ENCODE measurements around the gene YOD1.

Gene YOD1

DNA sequence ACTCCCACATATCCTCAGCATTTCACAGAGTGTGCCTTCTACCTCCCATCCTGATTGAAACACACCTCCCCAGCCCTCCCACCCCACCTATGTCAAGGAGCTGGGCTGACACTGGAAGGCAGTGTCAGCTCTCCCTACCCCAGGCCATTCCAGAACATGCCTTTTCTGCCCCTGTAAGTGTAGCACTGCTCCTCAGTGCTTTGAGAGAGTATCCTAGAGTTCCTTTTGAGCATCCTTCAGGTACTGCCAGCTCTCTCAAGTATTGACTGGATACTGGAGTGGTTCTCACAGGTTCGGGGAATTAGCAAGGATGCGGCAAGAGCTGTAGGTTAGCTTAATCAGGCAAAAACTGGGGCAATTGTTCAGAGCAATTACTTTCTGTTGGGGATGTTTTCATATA is 40.3 kb downstream of the YOD1 start:
- TF ChIP-seq, protein P1, sequence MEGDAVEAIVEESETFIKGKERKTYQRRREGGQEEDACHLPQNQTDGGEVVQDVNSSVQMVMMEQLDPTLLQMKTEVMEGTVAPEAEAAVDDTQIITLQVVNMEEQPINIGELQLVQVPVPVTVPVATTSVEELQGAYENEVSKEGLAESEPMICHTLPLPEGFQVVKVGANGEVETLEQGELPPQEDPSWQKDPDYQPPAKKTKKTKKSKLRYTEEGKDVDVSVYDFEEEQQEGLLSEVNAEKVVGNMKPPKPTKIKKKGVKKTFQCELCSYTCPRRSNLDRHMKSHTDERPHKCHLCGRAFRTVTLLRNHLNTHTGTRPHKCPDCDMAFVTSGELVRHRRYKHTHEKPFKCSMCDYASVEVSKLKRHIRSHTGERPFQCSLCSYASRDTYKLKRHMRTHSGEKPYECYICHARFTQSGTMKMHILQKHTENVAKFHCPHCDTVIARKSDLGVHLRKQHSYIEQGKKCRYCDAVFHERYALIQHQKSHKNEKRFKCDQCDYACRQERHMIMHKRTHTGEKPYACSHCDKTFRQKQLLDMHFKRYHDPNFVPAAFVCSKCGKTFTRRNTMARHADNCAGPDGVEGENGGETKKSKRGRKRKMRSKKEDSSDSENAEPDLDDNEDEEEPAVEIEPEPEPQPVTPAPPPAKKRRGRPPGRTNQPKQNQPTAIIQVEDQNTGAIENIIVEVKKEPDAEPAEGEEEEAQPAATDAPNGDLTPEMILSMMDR (IDR thresholded peaks at IDR 0.05; ENCODE audit: borderline replicate concordance, extremely low read depth, low read length, poor library complexity, severe bottlenecking), result no peak
- no peak for TF ChIP-seq EZH2 (IDR thresholded peaks at IDR 0.05; ENCODE audit: borderline replicate concordance, low read depth, low read length, severe bottlenecking)
- Histone ChIP-seq H3K4me2 (ENCODE audit: insufficient read depth, low read length) (no peak overlapping the region), H3K27me3 (ENCODE audit: insufficient read depth, low read length, poor library complexity) (peaks cover 43% of the 10 kb centered on the region), H2AFZ (ENCODE audit: low read depth, low read length) (no peak overlapping the region), H3K79me2 (ENCODE audit: insufficient read depth, low read length) (no peaks in the 10 kb centered on the region), H4K20me1 (ENCODE audit: insufficient read depth, low read length) (no peaks in the 10 kb centered on the region), H3K9ac (ENCODE audit: low read depth, low read length) (no peak overlapping the region), H3K4me1 (ENCODE audit: insufficient read depth, low read length) (no peaks in the 10 kb centered on the region), H3K9me3 (ENCODE audit: insufficient read depth, low read length, severe bottlenecking) (no peaks in the 10 kb centered on the region), H3K36me3 (ENCODE audit: insufficient read depth, low read length) (no peaks in the 10 kb centered on the region), H3K4me3 (ENCODE audit: low read depth in 1 of 2, low read length in 2 of 2) (no peak overlapping the region), H3K27ac (ENCODE audit: low read length) (no peak overlapping the region)
- DNase-seq (no peak), ATAC-seq (ENCODE audit: insufficient read depth, low read depth) (no peak)

DNA sequence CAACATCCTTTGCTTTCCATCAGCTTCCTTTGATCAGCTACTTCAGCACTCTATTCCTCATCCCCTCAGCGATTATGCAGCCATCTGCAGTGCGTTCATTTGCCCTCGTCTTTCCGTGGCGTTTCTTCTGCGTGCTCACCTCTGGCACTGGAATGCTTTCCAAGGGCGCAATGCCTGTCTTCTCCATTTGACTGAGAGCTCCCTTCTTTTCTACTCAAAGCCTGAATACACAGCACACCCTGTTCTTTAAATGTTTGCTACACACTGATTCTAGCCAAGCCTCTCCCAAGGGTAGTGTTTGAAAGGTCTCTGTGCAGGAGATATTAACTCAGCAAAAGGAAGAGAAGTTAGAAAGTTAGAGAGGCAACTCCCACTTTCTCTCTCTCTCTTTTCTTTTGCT is 41.1 kb downstream of the YOD1 start:
- Histone ChIP-seq H4K20me1 (ENCODE audit: insufficient read depth, low read length) (no peaks in the 10 kb centered on the region), H2AFZ (ENCODE audit: low read depth, low read length) (no peak overlapping the region), H3K4me1 (ENCODE audit: insufficient read depth, low read length) (no peaks in the 10 kb centered on the region), H3K36me3 (ENCODE audit: insufficient read depth, low read length) (no peaks in the 10 kb centered on the region), H3K4me3 (ENCODE audit: low read depth in 1 of 2, low read length in 2 of 2) (no peak overlapping the region), H3K79me2 (ENCODE audit: insufficient read depth, low read length) (no peaks in the 10 kb centered on the region), H3K27ac (ENCODE audit: low read length) (no peak overlapping the region), H3K27me3 (ENCODE audit: insufficient read depth, low read length, poor library complexity) (peaks cover 38% of the 10 kb centered on the region), H3K9me3 (ENCODE audit: insufficient read depth, low read length, severe bottlenecking) (no peaks in the 10 kb centered on the region), H3K9ac (ENCODE audit: low read depth, low read length) (no peak overlapping the region), H3K4me2 (ENCODE audit: insufficient read depth, low read length) (no peak overlapping the region)
- TF ChIP-seq EZH2 (IDR thresholded peaks at IDR 0.05; ENCODE audit: borderline replicate concordance, low read depth, low read length, severe bottlenecking), result no peak
- TF ChIP-seq, protein P1 (IDR thresholded peaks at IDR 0.05; ENCODE audit: borderline replicate concordance, extremely low read depth, low read length, poor library complexity, severe bottlenecking), result no peak
- no peak for DNase-seq
- ATAC-seq (ENCODE audit: insufficient read depth, low read depth), result no peak

DNA sequence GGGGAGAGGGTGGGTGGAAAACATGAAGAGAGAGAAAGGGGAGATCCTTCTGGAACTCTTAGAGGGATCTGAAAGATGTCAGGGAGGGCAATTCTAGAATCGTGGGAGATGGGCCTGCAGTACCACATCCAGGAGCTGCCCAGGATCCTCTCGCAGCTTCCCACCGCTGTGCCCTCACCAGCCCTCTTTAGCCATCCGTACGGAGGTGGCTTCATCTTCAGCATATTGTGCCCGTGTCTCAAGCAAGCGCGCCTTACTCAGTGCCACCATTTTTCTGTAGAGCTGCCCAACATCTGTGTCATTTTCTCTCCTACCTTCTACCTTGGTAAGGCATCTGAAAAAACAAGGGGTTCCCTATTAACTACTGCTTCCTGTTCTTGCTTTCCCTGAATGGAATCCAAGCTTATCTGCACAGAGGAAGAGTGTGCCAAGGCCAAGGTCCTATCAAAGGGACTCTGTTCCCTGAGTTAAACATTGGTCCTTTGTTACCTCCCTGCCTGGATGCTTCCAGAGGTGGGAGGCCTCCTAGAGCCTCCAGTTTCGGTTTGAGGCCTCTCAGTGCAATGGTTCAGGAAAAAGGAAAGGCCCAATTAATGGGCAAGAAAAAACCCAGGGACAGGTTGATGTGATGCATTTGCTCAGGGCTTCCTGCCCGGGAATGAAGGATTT is 41.7 kb downstream of the YOD1 start:
- no peaks in the 10 kb centered on the region for H3K9me3 ChIP-seq (ENCODE audit: insufficient read depth, low read length, severe bottlenecking)
- no peak overlapping the region for H2AFZ ChIP-seq (ENCODE audit: low read depth, low read length)
- H3K9ac ChIP-seq (ENCODE audit: low read depth, low read length), result no peak overlapping the region
- no peaks in the 10 kb centered on the region for H3K36me3 ChIP-seq (ENCODE audit: insufficient read depth, low read length)
- no peak overlapping the region for H3K4me3 ChIP-seq (ENCODE audit: low read depth in 1 of 2, low read length in 2 of 2)
- no peaks in the 10 kb centered on the region for H3K79me2 ChIP-seq (ENCODE audit: insufficient read depth, low read length)
- no peak overlapping the region for H3K27ac ChIP-seq (ENCODE audit: low read length)
- H3K4me2 ChIP-seq (ENCODE audit: insufficient read depth, low read length), result no peak overlapping the region
- TF ChIP-seq EZH2 (IDR thresholded peaks at IDR 0.05; ENCODE audit: borderline replicate concordance, low read depth, low read length, severe bottlenecking), result no peak
- TF ChIP-seq, protein P1 (IDR thresholded peaks at IDR 0.05; ENCODE audit: borderline replicate concordance, extremely low read depth, low read length, poor library complexity, severe bottlenecking), result no peak
- H3K27me3 ChIP-seq (ENCODE audit: insufficient read depth, low read length, poor library complexity), result peaks cover 36% of the 10 kb centered on the region
- ATAC-seq (ENCODE audit: insufficient read depth, low read depth) (no peak), DNase-seq (no peak)
- no peaks in the 10 kb centered on the region for H3K4me1 ChIP-seq (ENCODE audit: insufficient read depth, low read length)
- H4K20me1 ChIP-seq (ENCODE audit: insufficient read depth, low read length), result no peaks in the 10 kb centered on the region
